ENCODE data around the gene GSTA1.

GRCh38 chr6:52790861-52791260 lies 12.8 kb downstream of the GSTA1 start:
- no peak for TF ChIP-seq CTCF (conservative IDR thresholded peaks at IDR 0.05; ENCODE audit: low read depth, low read length)
- no peak for TF ChIP-seq EZH2 (IDR thresholded peaks at IDR 0.05; ENCODE audit: low read length, unreplicated experiment)
- TF ChIP-seq EZH2phosphoT487 (IDR thresholded peaks at IDR 0.05; ENCODE audit: borderline replicate concordance, low read length): no peak

All from PC-3 (cell line).